Tibial nerve (tissue), 4 donors: Measurements from ENCODE around the gene SLC5A3. TPM values are rescaled to one million over a fixed set of nuclear protein-coding genes. Genes with fewer than 3 reads are reported as not detected.

Experiments
- DNase-seq, 2 donors: peaks; one replicate each; pipeline ENCODE4 v3.0.0-alpha.2; 2019; ENCODE audit warnings: low spot score in 2 of 2
- H3K27ac ChIP-seq, 4 donors: fragments of 200-600 bp; sonication (generic) in 3 of 4; one replicate each; pipeline ENCODE4 v1.5.1; 2017 to 2019; ENCODE audit warnings: mild to moderate bottlenecking in 1 of 4
- H3K27me3 ChIP-seq, 2 donors: fragments of 200-600 bp; sonication (generic) in 1 of 2; one replicate each; pipeline versions ENCODE4 v1.5.1 to v1.6.0; 2017 to 2019
- H3K36me3 ChIP-seq, 3 donors: fragments of 200-600 bp; sonication (generic); one replicate each; pipeline ENCODE4 v1.5.1; 2018 to 2019
- H3K4me1 ChIP-seq, 4 donors: fragments of 200-600 bp; sonication (generic) in 3 of 4; one replicate each; pipeline ENCODE4 v1.5.1; 2017 to 2019
- H3K4me3 ChIP-seq, 4 donors: fragments of 200-600 bp; sonication (generic) in 3 of 4; one replicate each; pipeline ENCODE4 v1.5.1; 2017 to 2019; ENCODE audit warnings: mild to moderate bottlenecking in 1 of 4, moderate library complexity in 1 of 4
- H3K9me3 ChIP-seq, 4 donors: fragments of 200-600 bp; sonication (generic) in 3 of 4; one replicate each; pipeline ENCODE4 v1.5.1; 2017 to 2019
- CTCF ChIP-seq, 5 experiments: fragments of 200-600 bp in 3 of 5; fragments of 450-650 bp in 2 of 5; sonication (generic) in 3 of 5; IDR thresholded peaks; one replicate each; pipeline ENCODE4 v1.5.1; 2016 to 2019; ENCODE audit warnings: antibody characterized with exemption in 5 of 5, mild to moderate bottlenecking in 3 of 5, moderate library complexity in 2 of 5
- EP300 ChIP-seq, 2 donors: sonication (generic); formaldehyde crosslinking; IDR thresholded peaks; one replicate each; pipeline ENCODE4 v1.6.1; 2017; ENCODE audit warnings: antibody characterized with exemption in 2 of 2, mild to moderate bottlenecking in 1 of 2
- POLR2A ChIP-seq, 2 donors: fragments of 450-650 bp; IDR thresholded peaks; one replicate each; pipeline ENCODE4 v1.6.1; 2017; ENCODE audit warnings: antibody characterized with exemption in 2 of 2, mild to moderate bottlenecking in 2 of 2, moderate library complexity in 2 of 2
- WGBS, 2 donors: methylation state at CpG; one replicate each; pipeline ENCODE4 v1.1.5; 2018; 5-methylcytosine and 5-hydroxymethylcytosine counted together
- total RNA-seq, 4 donors: library from RNA; depleted of rRNA; stranded (reverse); fragments of >200 nt; gene quantifications; one replicate each; pipeline ENCODE4 v1.1.0, GENCODE V29; 2016

Gene SLC5A3
- total RNA-seq, 4 donors from 2014 or later: 38.1 to 74.5 (median 44.9) TPM

- 33 to 41% methylated on average over 13 of the region's 13 CpGs for WGBS, 2 donors
- DNase-seq: peak in 1 of 2 donors; percentile 22
- TF ChIP-seq CTCF (IDR thresholded peaks at IDR 0.05) (no peak), EP300 (IDR thresholded peaks at IDR 0.05) (no peak), POLR2A (IDR thresholded peaks at IDR 0.05) (no peak)
Measured at GRCh38 chr21:34029743-34030528, 43.4 kb upstream of the SLC5A3 start.

GRCh38 chr21:34031835-34032370 is 41.5 kb upstream of the SLC5A3 start:
- Histone ChIP-seq H3K27ac (no peak overlapping the region), H3K4me1 (peaks cover 0 to 4% (median 0%) of the 10 kb centered on the region in 4 donors), H3K9me3 (peaks cover 0 to 8% (median 0%) of the 10 kb centered on the region in 4 donors), H3K36me3 (no peaks in the 10 kb centered on the region), H3K27me3 (no peaks in the 10 kb centered on the region), H3K4me3 (no peak overlapping the region)
- no peak for DNase-seq
- TF ChIP-seq EP300 (IDR thresholded peaks at IDR 0.05): no peak
- TF ChIP-seq CTCF (IDR thresholded peaks at IDR 0.05): no peak
- TF ChIP-seq POLR2A (IDR thresholded peaks at IDR 0.05): no peak
- 92 to 93% methylated on average over 11 of the region's 11 CpGs for WGBS, 2 donors

More at GRCh38 chr21:34029743-34030528, 43.4 kb upstream of the SLC5A3 start:
- Histone ChIP-seq H3K9me3 (peaks cover 0 to 10% (median 0%) of the 10 kb centered on the region in 4 donors), H3K4me1 (peaks cover 0 to 4% (median 0%) of the 10 kb centered on the region in 4 donors), H3K27ac (no peak overlapping the region), H3K27me3 (no peaks in the 10 kb centered on the region), H3K36me3 (no peaks in the 10 kb centered on the region), H3K4me3 (no peak overlapping the region)

- 62 to 66% methylated on average over 8 of the region's 8 CpGs for WGBS, 2 donors
- TF ChIP-seq EP300 (IDR thresholded peaks at IDR 0.05): no peak
Measured at GRCh38 chr21:34034369-34035014, 38.9 kb upstream of the SLC5A3 start.

GRCh38 chr21:34035619-34036354 is 37.6 kb upstream of the SLC5A3 start:
- WGBS, 2 donors: 85 to 92% methylated on average over 6 to 8 of the region's 8 CpGs
- Histone ChIP-seq H3K27me3 (no peaks in the 10 kb centered on the region), H3K36me3 (no peaks in the 10 kb centered on the region), H3K27ac (no peak overlapping the region), H3K4me3 (no peak overlapping the region), H3K4me1 (peaks cover 0 to 13% (median 3%) of the 10 kb centered on the region in 4 donors), H3K9me3 (no peaks in the 10 kb centered on the region)
- DNase-seq: no peak
- no peak for TF ChIP-seq CTCF (IDR thresholded peaks at IDR 0.05)
- TF ChIP-seq POLR2A (IDR thresholded peaks at IDR 0.05): no peak
- TF ChIP-seq EP300 (IDR thresholded peaks at IDR 0.05): no peak

More at GRCh38 chr21:34034369-34035014, 38.9 kb upstream of the SLC5A3 start:
- Histone ChIP-seq H3K36me3 (no peaks in the 10 kb centered on the region), H3K27me3 (no peaks in the 10 kb centered on the region), H3K4me3 (no peak overlapping the region), H3K9me3 (no peaks in the 10 kb centered on the region), H3K27ac (no peak overlapping the region), H3K4me1 (peaks cover 0 to 7% (median 1%) of the 10 kb centered on the region in 4 donors)
- no peak for DNase-seq

- no peak for DNase-seq
Measured at GRCh38 chr21:34037009-34037795, 36.2 kb upstream of the SLC5A3 start.

More at GRCh38 chr21:34037009-34037795, 36.2 kb upstream of the SLC5A3 start:
- Histone ChIP-seq H3K36me3 (no peaks in the 10 kb centered on the region), H3K4me3 (no peak overlapping the region), H3K4me1 (peaks cover 0 to 13% (median 3%) of the 10 kb centered on the region in 4 donors), H3K27ac (no peak overlapping the region), H3K9me3 (no peaks in the 10 kb centered on the region), H3K27me3 (no peaks in the 10 kb centered on the region)
- TF ChIP-seq EP300 (IDR thresholded peaks at IDR 0.05) (no peak), CTCF (IDR thresholded peaks at IDR 0.05) (no peak), POLR2A (IDR thresholded peaks at IDR 0.05) (no peak)
- whole genome bisulfite sequencing, 2 donors: 86% methylated on average over 11 of the region's 11 CpGs
